Adrenal gland (tissue), 12 donors: ENCODE results near the gene PARP16. TPM values are rescaled to one million over a fixed set of nuclear protein-coding genes. Genes with fewer than 3 reads are reported as not detected.

Source experiments
- DNase-seq, 7 donors: peaks; one replicate each; pipeline ENCODE4 v3.0.0-alpha.2; 2019 to 2020
- H3K27ac ChIP-seq, 5 donors: fragments of 200-600 bp; sonication (generic) in 4 of 5; 1 replicate in 3 of 5; 2 replicates in 2 of 5; pipeline versions ENCODE4 v1.5.1 to v1.8.0; 2016 to 2020; ENCODE audit warnings: mild to moderate bottlenecking in 1 of 5
- H3K27me3 ChIP-seq: fragments of 200-600 bp; 2 replicates; pipeline ENCODE4 v1.8.0; 2021
- H3K36me3 ChIP-seq, 2 donors: fragments of 200-600 bp; replicated peaks in 1 of 2; 1 replicate in 1 of 2; 2 replicates in 1 of 2; pipeline versions ENCODE4 v1.5.1 to v1.8.0; 2018 to 2022
- H3K4me1 ChIP-seq, 2 donors: fragments of 200-600 bp; replicated peaks in 1 of 2; 1 replicate in 1 of 2; 2 replicates in 1 of 2; pipeline versions ENCODE4 v1.5.1 to v1.8.0; 2018 to 2021
- H3K4me3 ChIP-seq, 4 donors: fragments of 200-600 bp; sonication (generic) in 3 of 4; one replicate each; pipeline ENCODE4 v1.5.1; 2016 to 2018
- H3K9me3 ChIP-seq, 3 donors: fragments of 200-600 bp; sonication (generic) in 1 of 3; replicated peaks in 1 of 3; 1 replicate in 2 of 3; 2 replicates in 1 of 3; pipeline versions ENCODE4 v1.5.1 to v1.8.0; 2016 to 2021
- POLR2A ChIP-seq, 2 donors: fragments of 450-650 bp; IDR thresholded peaks; one replicate each; pipeline ENCODE4 v1.6.1; 2017; ENCODE audit warnings: antibody characterized with exemption in 2 of 2, mild to moderate bottlenecking in 2 of 2, moderate library complexity in 1 of 2
- WGBS, 4 donors: extraction: QIAGEN DNeasy Blood & Tissue Kit in 2 of 4; methylation state at CpG; one replicate each; pipeline versions ENCODE4 v1.1.5 to v1.1.7; 2013 to 2017; 5-methylcytosine and 5-hydroxymethylcytosine counted together
- intact Hi-C, 2 donors: fragments of 100-400 bp; cut with DNase I; formaldehyde crosslinking; loops; one replicate each; pipeline versions ENCODE4 v1.14.1 to v1.15.0; 2022 to 2023
- polyA plus RNA-seq, 3 donors: library from polyadenylated mRNA; stranded (reverse); fragments of 200-250 nt in 2 of 3; fragments of 350-450 nt in 1 of 3; fragmentation: Illumina TruSeq in 1 of 3; extraction: RNeasy Lipid Tissue Mini Kit (QIAGEN cat#74804) in 1 of 3; gene quantifications; one replicate each; pipeline ENCODE4 v1.2.3, GENCODE V29; 2013 to 2014
- total RNA-seq, 9 donors: library from RNA; depleted of rRNA in 4 of 9; stranded (reverse); fragments of >200 nt in 4 of 9; fragments of 120-200 nt in 1 of 9; fragmentation: NEBNext Ultra II Directional in 1 of 9; extraction: Animal tissue kit (Norgen Biotek cat#: 25700) in 1 of 9; gene quantifications; one replicate each; pipeline versions ENCODE4 v1.1.0 to v1.2.4, GENCODE V29; 2013 to 2023
- TF ChIP-seq, protein P1 (sequence below), 6 experiments: fragments of 450-650 bp in 4 of 6; fragments of 200-600 bp in 2 of 6; sonication (generic) in 1 of 6; IDR thresholded peaks; 1 replicate in 5 of 6; 2 replicates in 1 of 6; pipeline versions ENCODE4 v1.5.1 to v1.8.0; 2016 to 2021; ENCODE audit warnings: antibody characterized with exemption in 6 of 6, mild to moderate bottlenecking in 2 of 6, moderate library complexity in 1 of 6
- donor health status: healthy with polysubstance abuse.
- donor health status: Bipolar disorder and iron deficiency.
- donor health status: DM: yes; HTN: yes; CAD: no.
- donor health status: DM: no; HTN: no; CAD: no.
- donor health status: DM: no; HTN: no; CAD: no.
- donor health status: DM: yes; HTN: yes; CAD: no.

Gene PARP16
- total and polyA plus RNA-seq, 12 donors: 7.8 to 18.1 (median 14.2) TPM

DNA sequence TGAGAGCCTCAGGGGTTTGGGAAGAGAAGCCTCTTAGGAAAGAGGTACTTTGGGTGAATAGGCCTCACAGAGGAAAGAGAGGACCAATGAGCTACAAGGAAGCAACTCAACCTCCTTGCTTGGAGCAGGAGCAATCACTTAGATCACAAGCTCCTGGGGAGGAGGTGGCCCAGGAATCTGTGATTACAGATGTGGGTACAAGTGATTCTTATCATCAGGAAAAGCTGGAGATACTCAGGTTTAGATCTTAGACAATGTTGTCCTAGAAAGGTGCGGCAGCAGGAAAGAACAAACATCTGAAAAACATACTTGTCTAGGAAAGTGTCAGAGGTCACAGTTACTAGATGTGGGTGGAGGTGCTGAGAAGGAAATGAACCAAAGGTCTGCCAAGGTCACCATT lies 8.2 kb downstream of the PARP16 start:
- intact Hi-C loops: no loop called here
- no peaks in the 10 kb centered on the region for H3K36me3 ChIP-seq
- H3K4me1 ChIP-seq: peaks cover 7 to 8% of the 10 kb centered on the region in 2 donors
- H3K27ac ChIP-seq: peak overlapping the region in 1 of 5 donors; percentile 33
- H3K9me3 ChIP-seq: no peaks in the 10 kb centered on the region
- no peak overlapping the region for H3K4me3 ChIP-seq
- no peaks in the 10 kb centered on the region for H3K27me3 ChIP-seq
- 75 to 91% (median 80%) methylated on average over 1 of the region's 1 CpG for WGBS, 4 donors
- no peak for DNase-seq
- no peak for TF ChIP-seq POLR2A (IDR thresholded peaks at IDR 0.05)
- TF ChIP-seq, protein P1, sequence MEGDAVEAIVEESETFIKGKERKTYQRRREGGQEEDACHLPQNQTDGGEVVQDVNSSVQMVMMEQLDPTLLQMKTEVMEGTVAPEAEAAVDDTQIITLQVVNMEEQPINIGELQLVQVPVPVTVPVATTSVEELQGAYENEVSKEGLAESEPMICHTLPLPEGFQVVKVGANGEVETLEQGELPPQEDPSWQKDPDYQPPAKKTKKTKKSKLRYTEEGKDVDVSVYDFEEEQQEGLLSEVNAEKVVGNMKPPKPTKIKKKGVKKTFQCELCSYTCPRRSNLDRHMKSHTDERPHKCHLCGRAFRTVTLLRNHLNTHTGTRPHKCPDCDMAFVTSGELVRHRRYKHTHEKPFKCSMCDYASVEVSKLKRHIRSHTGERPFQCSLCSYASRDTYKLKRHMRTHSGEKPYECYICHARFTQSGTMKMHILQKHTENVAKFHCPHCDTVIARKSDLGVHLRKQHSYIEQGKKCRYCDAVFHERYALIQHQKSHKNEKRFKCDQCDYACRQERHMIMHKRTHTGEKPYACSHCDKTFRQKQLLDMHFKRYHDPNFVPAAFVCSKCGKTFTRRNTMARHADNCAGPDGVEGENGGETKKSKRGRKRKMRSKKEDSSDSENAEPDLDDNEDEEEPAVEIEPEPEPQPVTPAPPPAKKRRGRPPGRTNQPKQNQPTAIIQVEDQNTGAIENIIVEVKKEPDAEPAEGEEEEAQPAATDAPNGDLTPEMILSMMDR (IDR thresholded peaks at IDR 0.05): no peak

DNA sequence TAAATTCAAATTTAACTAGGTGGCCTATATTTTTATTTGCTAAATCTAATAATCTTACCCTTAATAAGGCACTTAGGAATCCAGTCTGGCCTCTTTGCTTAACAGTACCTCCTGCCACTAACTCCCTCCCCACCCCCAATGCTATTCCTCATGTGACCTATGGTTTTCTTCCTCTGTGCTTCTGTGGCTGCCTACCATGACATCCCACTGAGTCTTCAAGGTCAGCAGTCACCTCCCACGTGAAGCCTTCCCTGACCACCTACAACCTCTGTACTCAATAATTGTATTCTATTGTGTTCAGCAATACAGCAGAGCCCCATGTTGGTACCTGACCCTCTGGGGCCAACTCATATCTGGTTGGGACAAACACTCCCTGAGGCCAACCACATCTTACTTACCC lies 9.7 kb downstream of the PARP16 start:
- Histone ChIP-seq H3K36me3 (no peaks in the 10 kb centered on the region), H3K9me3 (no peaks in the 10 kb centered on the region), H3K27ac (peak overlapping the region in 2 of 5 donors; percentile 31 to 66), H3K27me3 (no peaks in the 10 kb centered on the region), H3K4me3 (no peak overlapping the region), H3K4me1 (peaks cover 7 to 8% of the 10 kb centered on the region in 2 donors)
- no peak for DNase-seq
- intact Hi-C loops: no loop called here
- no peak for TF ChIP-seq POLR2A (IDR thresholded peaks at IDR 0.05)
- TF ChIP-seq, protein P1 (IDR thresholded peaks at IDR 0.05): no peak
- WGBS, 4 donors: 36 to 58% (median 45%) methylated on average over 1 of the region's 1 CpG

DNA sequence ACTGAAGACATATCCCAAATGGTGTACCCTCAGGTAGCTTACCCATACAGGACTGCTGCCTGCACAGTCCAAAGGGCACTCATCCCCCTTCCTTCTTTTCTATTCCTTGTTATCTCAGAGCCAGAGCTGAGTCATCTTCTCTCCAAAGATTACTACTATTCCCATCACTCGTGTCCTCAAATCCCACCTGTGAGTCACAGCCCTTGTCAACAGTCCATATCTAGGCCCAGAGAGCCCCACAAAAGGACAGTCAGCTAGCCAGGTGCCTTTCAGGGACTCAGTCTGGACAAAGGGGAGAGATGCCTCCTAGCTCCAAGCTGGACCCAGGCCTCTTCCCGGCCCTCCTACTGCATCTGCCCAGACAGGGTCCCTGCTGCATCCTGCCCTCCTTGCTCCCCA lies 11.0 kb downstream of the PARP16 start:
- intact Hi-C loops: no loop called here
- H3K27ac ChIP-seq: peak overlapping the region; percentile 31 to 84 (median 49)
- TF ChIP-seq, protein P1 (IDR thresholded peaks at IDR 0.05): no peak
- peak in 1 of 2 donors; percentile 53 for TF ChIP-seq POLR2A (IDR thresholded peaks at IDR 0.05)
- WGBS, 4 donors: 38 to 58% (median 49%) methylated on average over 2 of the region's 2 CpGs
- H3K4me1 ChIP-seq: peaks cover 7 to 8% of the 10 kb centered on the region in 2 donors
- no peaks in the 10 kb centered on the region for H3K36me3 ChIP-seq
- peak; percentile 65 to 86 (median 79) for DNase-seq
- H3K27me3 ChIP-seq: no peaks in the 10 kb centered on the region
- no peak overlapping the region for H3K4me3 ChIP-seq
- H3K9me3 ChIP-seq: no peaks in the 10 kb centered on the region

DNA sequence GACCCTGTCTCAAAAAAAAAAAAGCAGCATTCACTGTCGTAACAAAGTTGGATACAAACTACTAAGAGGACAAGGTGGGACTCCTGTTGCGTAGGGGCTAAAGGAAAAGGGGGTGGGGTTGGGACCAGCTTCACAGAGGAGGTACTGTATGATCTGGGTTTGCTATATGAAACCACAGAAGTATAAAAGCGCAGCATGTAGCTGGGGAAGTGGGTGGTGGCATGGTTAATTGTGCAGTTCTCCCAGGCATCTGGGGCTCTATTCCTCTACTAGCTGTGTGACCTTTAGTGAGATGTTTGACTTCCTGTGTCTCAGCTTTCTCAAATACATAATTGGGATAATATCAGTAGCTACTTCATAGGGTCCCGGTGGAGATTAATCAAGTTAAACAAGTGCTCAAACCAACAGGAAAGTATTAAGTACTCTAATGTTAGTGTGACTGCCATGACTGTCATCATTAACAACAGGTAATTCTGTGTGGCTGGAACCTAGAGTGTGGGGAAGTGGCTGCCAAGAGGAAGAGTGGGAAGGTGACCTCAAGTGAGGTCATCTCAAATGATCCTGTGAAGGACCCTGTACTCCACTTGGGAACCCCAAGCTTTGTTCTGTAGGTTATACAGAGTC lies 11.5 kb downstream of the PARP16 start:
- Histone ChIP-seq H3K27me3 (no peaks in the 10 kb centered on the region), H3K4me3 (no peak overlapping the region), H3K36me3 (no peaks in the 10 kb centered on the region), H3K27ac (peak overlapping the region in 4 of 5 donors; percentile 41 to 84 (median 58)), H3K9me3 (no peaks in the 10 kb centered on the region), H3K4me1 (peaks cover 7 to 8% of the 10 kb centered on the region in 2 donors)
- intact Hi-C loops: no loop called here
- no peak for DNase-seq
- 82 to 90% (median 84%) methylated on average over 4 of the region's 4 CpGs for WGBS, 4 donors
- no peak for TF ChIP-seq POLR2A (IDR thresholded peaks at IDR 0.05)
- TF ChIP-seq, protein P1 (IDR thresholded peaks at IDR 0.05): no peak
